ENCODE measurements around the gene DOP1A.
A peak's percentile ranks its signal among the peaks of the same experiment; 100 is the strongest.
"Not testable (repeated sequence)": the region's sequence is repeated elsewhere in the genome, so short reads cannot be mapped to it uniquely, and the experiment has no call there.

DOP1A gene

DNA sequence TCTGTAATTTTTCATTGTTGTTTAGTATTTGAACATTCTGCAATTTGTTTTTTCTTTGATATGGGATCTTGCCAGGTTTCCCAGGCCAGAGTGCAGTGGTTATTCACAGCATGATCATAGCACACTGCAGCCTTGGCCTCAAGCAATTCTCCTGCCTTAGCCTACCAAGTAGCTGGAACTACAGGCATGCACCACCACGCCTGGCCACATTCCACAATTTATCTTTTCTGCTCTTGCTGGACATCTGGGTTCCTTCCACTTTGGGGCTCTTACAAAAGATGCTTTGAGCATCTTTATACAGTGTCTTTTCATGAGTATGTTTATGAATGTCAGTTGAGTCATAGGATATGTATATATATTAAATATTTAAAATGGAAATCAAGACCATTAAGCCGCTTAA is 83.6 kb downstream of the DOP1A start:
- DNase-seq (ENCODE audit: low read depth): no peak

GRCh38 chr6:83152913-83153312 is 85.4 kb downstream of the DOP1A start:
- no peak for DNase-seq (ENCODE audit: low read depth)

DNA sequence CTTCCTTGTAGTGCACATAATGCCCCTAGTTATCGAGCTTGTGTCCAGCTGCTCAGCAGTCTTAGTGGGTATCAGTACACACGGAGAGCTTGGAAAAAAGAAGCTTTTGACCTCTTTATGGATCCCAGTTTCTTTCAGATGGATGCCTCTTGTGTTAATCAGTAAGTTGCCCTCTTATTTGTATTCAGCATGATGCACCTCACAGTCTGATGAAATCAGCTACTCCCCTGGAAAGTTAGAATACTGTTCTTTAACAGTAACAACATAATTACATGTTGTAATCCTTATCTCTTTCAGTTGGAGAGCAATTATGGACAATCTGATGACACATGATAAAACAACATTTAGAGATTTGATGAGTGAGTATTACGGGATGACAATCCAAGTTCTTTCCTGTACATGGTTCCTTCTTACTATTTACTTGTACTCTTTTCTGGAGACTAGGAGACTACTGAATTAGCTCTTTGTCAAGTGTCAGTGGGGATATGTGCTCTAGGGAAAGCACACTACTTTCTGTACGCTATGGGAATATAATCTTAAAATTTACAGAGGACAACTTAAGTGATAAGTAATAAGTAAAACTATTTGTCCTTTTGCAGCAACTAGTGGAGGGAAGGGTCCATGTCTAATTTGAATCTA is 86.5 kb downstream of the DOP1A start:
- DNase-seq (ENCODE audit: low read depth): no peak

DNA sequence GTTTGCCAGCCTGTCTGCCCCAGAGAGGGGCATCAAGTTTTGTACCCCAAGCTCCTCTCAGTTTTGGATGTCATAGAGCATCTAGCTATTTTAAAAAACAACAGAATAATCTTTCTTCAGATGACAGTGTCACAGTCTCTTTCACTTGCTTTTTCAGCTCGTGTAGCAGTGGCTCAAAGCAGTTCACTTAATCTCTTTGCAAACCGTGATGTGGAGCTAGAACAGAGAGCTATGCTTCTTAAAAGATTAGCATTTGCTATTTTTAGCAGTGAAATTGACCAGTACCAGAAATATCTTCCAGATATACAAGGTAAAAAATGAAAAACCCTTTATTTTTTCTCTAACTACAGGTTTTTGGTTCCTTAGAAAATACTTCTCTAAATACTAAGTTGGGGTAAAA is 88.3 kb downstream of the DOP1A start:
- no peak for DNase-seq (ENCODE audit: low read depth)

DNA sequence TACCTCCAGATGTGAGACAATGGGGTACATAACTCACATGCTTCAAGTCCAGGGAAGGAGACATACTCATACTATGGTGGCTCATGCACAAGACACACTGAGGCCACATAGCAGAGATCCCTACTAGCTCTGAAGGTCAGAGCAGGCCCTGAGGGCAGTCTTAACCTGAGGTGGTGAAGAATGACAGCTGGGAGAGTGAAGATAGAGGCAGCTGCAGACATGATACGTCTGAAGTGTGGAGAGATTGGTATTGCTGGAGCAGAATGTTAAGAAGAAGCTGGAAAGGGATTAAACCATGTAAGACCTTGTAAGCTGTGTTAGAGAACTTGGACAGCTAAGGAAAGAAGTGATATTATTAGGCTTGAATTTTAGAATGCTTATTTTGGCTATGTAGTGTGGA is 92.7 kb downstream of the DOP1A start:
- no peak for DNase-seq (ENCODE audit: low read depth)

DNA sequence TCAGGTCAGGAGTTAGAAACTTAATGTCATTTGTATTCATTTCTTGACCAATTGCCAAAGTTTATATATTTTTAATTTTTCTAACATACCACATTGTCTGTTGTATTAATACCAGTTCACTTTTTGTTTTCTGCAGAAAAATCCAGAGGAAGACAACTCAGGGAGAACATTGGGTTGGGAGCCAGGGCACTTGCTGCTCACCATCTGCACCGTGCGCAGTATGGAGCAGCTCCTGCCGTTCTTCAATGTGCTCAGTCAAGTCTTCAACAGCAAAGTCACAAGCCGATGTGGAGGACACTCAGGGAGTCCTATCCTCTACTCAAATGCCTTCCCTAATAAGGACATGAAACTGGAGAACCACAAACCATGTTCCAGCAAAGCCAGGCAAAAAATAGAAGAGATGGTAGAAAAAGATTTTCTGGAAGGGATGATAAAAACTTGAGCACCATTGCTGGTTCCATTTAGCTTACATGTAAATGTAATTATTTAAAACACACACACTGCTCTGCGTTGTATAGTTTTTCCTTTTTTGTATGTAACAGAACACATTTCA is 100.3 kb downstream of the DOP1A start:
- no peak for DNase-seq (ENCODE audit: low read depth)

DNA sequence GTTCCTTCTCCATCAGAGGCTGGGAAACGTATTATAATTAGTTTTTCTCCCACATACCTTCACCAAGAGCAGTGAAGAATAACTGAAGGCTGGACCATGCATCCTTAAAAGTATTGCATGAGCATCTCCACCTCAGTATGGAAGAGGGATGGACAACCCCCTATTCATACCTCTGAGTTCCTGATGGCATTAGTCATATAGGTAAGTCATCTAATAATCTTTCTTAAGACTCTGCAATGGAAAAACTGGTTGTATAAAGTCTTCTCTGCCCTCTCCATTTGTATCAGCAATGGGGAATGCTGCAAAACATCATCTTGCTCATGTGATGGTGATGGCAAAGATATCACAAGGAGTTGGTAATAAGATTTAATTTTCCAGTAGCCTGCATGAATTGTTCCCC is 101.1 kb downstream of the DOP1A start:
- no peak for DNase-seq (ENCODE audit: low read depth)

DNA sequence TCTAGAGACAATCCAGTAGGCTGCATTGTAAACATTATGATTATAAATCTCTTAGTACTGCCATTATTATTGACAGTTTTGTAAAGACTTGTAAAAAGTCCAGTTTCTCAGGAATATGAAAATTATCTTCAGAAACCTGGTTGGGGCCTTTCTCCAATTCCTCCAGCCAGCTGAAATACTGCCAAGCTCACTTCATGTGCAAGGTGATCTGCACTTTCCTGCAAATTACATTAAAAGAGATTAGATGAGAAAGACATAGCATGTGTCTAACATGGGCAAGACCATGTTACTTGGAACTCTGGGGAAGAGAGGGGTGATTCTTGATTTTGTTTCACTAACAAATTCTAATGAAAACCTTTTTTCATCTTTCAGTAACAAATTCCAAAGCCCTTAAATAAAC is 101.6 kb downstream of the DOP1A start:
- no peak for DNase-seq (ENCODE audit: low read depth)

DNA sequence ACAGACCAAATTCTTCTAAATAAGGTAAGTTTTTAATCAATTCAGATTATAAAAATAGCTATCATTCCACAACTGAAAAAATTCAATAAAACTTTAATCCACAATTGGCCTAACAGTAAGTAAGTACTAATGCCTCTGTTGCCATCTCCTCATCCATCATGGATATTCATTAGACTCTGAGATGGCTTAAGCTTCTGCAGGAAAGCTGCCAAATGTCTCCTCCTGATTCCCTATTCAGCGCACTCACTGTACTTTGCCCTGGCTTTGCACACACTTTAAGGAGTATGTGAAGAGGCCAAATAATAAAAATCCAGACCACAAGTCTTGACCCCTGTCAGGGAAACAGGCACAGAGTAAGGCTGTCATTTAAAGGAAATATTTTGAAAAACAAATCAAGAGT is 102.0 kb downstream of the DOP1A start:
- DNase-seq (ENCODE audit: low read depth): no peak

- DNase-seq (ENCODE audit: low read depth): no peak
Measured at GRCh38 chr6:83176246-83176645, 108.8 kb downstream of the DOP1A start.

- no peak for DNase-seq (ENCODE audit: low read depth)
Measured at GRCh38 chr6:83180426-83180950, 113.0 kb downstream of the DOP1A start.

DNA sequence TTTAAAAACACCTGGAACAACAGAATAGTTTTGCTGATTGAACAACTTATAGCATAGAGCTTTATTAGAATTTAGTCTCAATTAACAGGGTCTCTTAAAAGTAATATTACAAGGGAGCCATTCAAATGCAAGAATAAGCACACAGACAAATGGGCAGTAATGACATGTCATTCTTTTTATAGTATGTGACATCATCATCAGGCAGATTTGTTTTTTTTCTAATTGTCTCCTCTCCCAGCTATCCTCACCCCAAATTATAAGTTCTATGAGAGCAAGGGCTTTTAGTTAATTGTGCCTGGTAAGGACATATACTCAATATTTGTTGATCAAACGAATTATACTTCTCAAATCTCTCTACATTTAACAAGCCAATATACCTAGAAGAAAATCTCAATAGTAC is 114.6 kb downstream of the DOP1A start:
- no peak for DNase-seq (ENCODE audit: low read depth)

DNA sequence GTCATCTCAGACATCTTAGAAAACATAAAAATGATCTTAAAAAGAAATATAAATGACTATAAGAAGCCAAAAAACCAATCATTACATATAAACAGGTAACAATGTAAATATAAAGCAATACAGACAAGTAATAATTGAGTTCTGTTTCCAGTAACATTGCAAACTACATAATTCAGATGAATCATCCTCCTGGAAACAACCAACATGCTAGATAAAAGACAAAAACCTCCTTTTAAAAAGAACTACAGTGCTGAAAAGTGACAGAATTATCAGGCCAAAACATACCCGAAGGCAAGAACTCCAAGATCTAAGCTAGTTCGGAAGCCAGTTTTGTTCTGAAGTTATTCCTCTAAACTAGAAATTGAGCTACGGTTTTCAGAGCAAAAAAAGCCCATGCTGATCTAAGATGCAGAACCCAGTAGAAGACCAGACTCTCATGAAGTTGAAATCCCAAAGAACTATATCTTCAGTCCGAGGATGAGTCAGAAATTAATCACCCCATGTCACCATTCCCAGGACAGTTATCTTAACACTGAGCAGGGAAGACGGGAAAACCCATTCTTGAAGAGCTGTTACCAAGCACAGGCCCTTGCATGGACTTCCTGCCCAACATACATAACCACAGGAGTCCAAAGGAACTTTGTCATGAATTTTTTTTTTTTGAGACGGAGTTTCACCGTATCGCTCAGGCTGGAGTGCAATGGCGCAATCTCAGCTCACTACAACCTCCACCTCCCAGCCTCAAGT is 115.8 kb downstream of the DOP1A start:
- no peak for DNase-seq (ENCODE audit: low read depth)

DNA sequence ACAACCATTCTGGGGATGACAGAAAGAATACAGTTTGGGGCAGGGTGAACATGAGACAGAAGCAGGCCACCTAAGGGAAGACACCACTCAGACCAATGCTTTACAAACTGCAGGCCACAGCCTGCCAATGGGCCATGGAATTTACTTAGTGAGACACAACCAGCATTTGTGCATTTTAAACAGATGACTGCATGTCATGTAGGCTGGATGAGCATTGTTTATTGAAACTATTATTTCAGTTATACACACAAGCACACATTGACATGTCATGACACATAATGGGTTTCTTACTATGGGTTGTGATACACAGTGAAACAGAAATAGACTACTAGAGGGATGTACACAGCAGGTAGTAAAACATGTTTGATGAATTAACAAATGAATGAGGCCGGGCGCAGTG is 117.6 kb downstream of the DOP1A start:
- no peak for DNase-seq (ENCODE audit: low read depth)

- no peak for DNase-seq (ENCODE audit: low read depth)
Measured at GRCh38 chr6:83188501-83188900, 121.0 kb downstream of the DOP1A start.

- DNase-seq (ENCODE audit: low read depth): no peak
Measured at GRCh38 chr6:83190626-83191025, 123.2 kb downstream of the DOP1A start.

DNA sequence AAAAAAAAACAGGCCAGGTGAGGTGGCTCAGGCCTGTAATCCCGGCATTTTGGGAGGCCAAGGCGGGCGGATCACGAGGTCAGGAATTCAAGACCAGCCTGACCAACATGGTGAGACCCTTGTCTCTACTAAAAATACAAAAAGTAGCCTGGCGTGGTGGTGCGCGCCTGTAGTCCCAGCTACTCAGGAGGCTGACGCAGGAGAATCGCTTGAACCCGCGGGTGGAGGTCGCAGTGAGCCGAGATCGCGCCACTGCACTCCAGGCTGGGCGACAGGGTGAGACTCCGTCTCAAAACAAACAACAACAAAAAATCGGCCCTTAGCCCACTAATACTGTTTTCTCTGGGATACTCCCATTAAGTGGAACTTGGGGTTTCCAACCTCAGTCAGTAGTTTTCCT is 124.5 kb downstream of the DOP1A start:
- DNase-seq (ENCODE audit: low read depth): not testable (repeated sequence)

- DNase-seq (ENCODE audit: low read depth): no peak
Measured at GRCh38 chr6:83192456-83192855, 125.0 kb downstream of the DOP1A start.

GRCh38 chr6:83192871-83193746 is 125.6 kb downstream of the DOP1A start, which contains the start of the genes PGM3 and RWDD2A:
PGM3 (minus strand) TSS chr6:83193265; CDS start chr6:83191012, 2,253 bp downstream.
RWDD2A (plus strand) TSS chr6:83193357; CDS start chr6:83194452, 1,095 bp downstream.
- peak; percentile 85 for DNase-seq (ENCODE audit: low read depth)

DNA sequence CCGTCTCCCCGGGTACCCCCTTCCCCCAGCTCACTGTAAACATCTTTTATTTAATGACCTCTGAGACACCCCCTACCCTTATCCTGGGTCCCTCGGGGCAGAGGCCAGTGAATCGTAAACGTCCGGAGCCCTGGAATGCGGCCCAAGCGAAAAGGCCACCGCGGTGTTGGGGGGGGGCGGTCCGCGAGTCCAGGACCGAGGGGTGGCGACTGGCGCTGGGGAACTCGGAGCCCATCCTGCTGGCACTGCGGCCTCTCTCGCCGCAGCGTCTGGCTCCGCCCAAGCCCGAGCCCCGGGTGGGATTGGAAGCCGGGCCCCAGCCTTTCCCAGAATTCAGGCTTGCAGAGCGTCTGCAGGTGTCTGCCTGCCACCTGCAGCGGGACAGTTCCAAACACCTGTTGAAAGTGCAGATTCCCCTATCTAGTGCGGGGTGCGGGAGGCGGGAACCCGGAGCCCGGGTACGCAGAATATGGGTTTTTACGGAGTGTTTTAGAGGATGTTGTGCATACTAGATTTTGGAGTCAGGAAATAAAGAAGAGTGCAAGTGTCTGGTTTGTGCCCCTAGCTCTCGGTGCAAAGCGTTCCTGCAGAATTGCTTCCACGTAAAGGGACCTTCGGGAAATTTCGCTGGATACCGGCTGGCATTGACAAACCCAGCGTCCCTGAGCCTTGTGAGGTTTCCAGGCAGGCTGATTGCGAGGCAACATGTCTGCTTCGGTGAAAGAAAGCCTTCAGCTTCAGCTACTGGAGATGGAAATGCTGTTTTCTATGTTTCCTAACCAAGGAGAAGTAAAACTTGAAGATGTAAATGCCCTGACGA is 126.5 kb downstream of the DOP1A start:
- DNase-seq (ENCODE audit: low read depth): peak; percentile 4

GRCh38 chr6:83198486-83199172 is 131.2 kb downstream of the DOP1A start:
- DNase-seq (ENCODE audit: low read depth): no peak
